K562 (cell line): ENCODE data around the gene SFMBT2. TPM values are rescaled to one million over a fixed set of nuclear protein-coding genes. Genes with fewer than 3 reads are reported as not detected.

Experiments
- ATF4 ChIP-seq: fragments of 450-650 bp; formaldehyde crosslinking; IDR thresholded peaks from 2 replicates; pipeline ENCODE4 v1.4.0; 2022; ENCODE audit warnings: mild to moderate bottlenecking, moderate library complexity
- ATF7 ChIP-seq: fragments of 450-650 bp; IDR thresholded peaks from 2 replicates; pipeline ENCODE4 v1.7.1; 2014; ENCODE audit warnings: mild to moderate bottlenecking, moderate library complexity
- CHD4 ChIP-seq: fragments of 200-600 bp; sonication (generic); IDR thresholded peaks from 3 replicates; pipeline ENCODE4 v1.6.1; 2012; ENCODE audit warnings: low read depth, mild to moderate bottlenecking, mixed read lengths, low read length, inconsistent platforms; ENCODE audit not compliant: insufficient read depth, insufficient replicate concordance, poor library complexity, severe bottlenecking
- CXXC5 ChIP-seq: fragments of 250-450 bp; sonication (Bioruptor Pico); IDR thresholded peaks from 2 replicates; pipeline ENCODE4 v1.8.0; 2022; ENCODE audit warnings: inconsistent platforms, mild to moderate bottlenecking, moderate library complexity
- GATA2 ChIP-seq: sonication (generic); formaldehyde crosslinking; IDR thresholded peaks from 2 replicates; pipeline ENCODE4 v1.4.0; 2020; ENCODE audit warnings: mild to moderate bottlenecking, missing genetic modification reagents
- JUN ChIP-seq, 2 experiments: sonication (generic) in 1 of 2; formaldehyde crosslinking in 1 of 2; IDR thresholded peaks; 2 replicates each; pipeline versions ENCODE4 v1.6.1 to v1.8.0; 2012 to 2022; ENCODE audit warnings: borderline replicate concordance in 2 of 2, mild to moderate bottlenecking in 2 of 2, improper control_type of control experiment in 1 of 2, low read depth in 1 of 2, low read length in 1 of 2, missing genetic modification reagents in 1 of 2
- THAP12 ChIP-seq: fragments of 250-450 bp; sonication (Bioruptor Pico); IDR thresholded peaks from 2 replicates; pipeline ENCODE4 v1.9.0; 2021; ENCODE audit warnings: mild to moderate bottlenecking, inconsistent platforms
- polyA plus RNA-seq, 8 experiments: library from polyadenylated mRNA; depleted of rRNA in 4 of 8; stranded (reverse) in 5 of 8; unstranded in 3 of 8; fragments of >200 nt; fragmentation: Nextera tagmentation in 2 of 8; fragmentation: Illumina TruSeq in 1 of 8; extraction: Ambion mirVana in 2 of 8; extraction: Trizol in 1 of 8; gene quantifications; 2 replicates each; pipeline versions ENCODE4 v1.2.1 to v1.2.3, GENCODE V29; 2011 to 2014; ENCODE audit warnings: inconsistent platforms in 1 of 8, missing spikeins in 1 of 8
- total RNA-seq, 7 experiments: library from RNA; depleted of rRNA in 6 of 7; stranded (reverse); fragments of >200 nt in 6 of 7; fragmentation: Illumina TruSeq in 2 of 7; extraction: Trizol in 2 of 7; gene quantifications; 2 replicates each; pipeline versions ENCODE4 v1.2.1 to v1.2.3, GENCODE V29; 2011 to 2021; ENCODE audit warnings: low replicate concordance in 1 of 7

SFMBT2 gene
- total and polyA plus RNA-seq, 9 of the 15 experiments (the other 6 are each of a cell fraction or from before 2014, with no cell fraction given), result 1.2 to 13.6 (median 7.6) TPM

GRCh38 chr10:7337431-7338171, 73.2 kb downstream of the SFMBT2 start (continued):
- no peak for TF ChIP-seq CHD4
- TF ChIP-seq ATF7, result 0 out of 2 replicates have a peak, but pooled peaks have one; percentile 6
- TF ChIP-seq GATA2 (CRISPR knock-in tag), result peak; percentile 52
- TF ChIP-seq CXXC5, result peak; percentile 14; the same call in 1 of the 2 replicates
- no peak for TF ChIP-seq JUN (IDR thresholded peaks at IDR 0.05; ENCODE audit: borderline replicate concordance, low read depth, low read length)
- no peak for TF ChIP-seq JUN (CRISPR knock-in tag; IDR thresholded peaks at IDR 0.05; ENCODE audit: borderline replicate concordance)
- TF ChIP-seq ATF4, result no peak
- no peak for TF ChIP-seq THAP12 (CRISPR knock-in tag)
- TF ChIP-seq, all 486 proteins: peak for 8
